ENCODE measurements around the gene BRSK2. TPM values are rescaled to one million over a fixed set of nuclear protein-coding genes. Genes with fewer than 3 reads are reported as not detected.

The BRSK2 gene
- total RNA-seq, 1 donor from 2014 or later = 1.7 TPM

DNA sequence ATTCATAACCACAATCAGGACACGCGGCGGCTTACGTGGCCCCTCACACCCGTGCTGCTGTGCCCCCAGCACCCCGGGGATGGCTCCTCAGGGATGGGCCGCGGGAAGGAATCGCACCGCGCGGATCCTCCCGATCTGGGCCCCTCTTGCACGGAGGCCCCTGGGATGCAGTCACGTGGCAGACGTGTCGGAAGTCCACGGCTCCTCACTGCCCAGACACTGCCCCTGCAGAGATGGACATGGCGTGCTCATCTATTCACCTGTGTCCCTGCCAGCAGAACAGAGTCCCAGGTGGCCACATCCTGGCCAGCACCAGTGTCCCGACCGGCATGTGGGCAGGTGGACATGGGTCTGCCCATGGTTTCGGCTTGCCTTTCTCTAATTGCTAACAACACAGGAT lies 84.1 kb downstream of the BRSK2 start:
- H3K27ac Mint-ChIP-seq (ENCODE audit: unreplicated experiment) = no peak overlapping the region
- H3K4me3 Mint-ChIP-seq (ENCODE audit: unreplicated experiment) = no peak overlapping the region
- no peaks in the 10 kb centered on the region for H3K27me3 Mint-ChIP-seq (ENCODE audit: unreplicated experiment)
- TF ChIP-seq, protein P1, sequence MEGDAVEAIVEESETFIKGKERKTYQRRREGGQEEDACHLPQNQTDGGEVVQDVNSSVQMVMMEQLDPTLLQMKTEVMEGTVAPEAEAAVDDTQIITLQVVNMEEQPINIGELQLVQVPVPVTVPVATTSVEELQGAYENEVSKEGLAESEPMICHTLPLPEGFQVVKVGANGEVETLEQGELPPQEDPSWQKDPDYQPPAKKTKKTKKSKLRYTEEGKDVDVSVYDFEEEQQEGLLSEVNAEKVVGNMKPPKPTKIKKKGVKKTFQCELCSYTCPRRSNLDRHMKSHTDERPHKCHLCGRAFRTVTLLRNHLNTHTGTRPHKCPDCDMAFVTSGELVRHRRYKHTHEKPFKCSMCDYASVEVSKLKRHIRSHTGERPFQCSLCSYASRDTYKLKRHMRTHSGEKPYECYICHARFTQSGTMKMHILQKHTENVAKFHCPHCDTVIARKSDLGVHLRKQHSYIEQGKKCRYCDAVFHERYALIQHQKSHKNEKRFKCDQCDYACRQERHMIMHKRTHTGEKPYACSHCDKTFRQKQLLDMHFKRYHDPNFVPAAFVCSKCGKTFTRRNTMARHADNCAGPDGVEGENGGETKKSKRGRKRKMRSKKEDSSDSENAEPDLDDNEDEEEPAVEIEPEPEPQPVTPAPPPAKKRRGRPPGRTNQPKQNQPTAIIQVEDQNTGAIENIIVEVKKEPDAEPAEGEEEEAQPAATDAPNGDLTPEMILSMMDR (IDR thresholded peaks at IDR 0.05) = no peak
- peaks cover 28% of the 10 kb centered on the region for H3K36me3 Mint-ChIP-seq (ENCODE audit: unreplicated experiment)
- no peaks in the 10 kb centered on the region for H3K9me3 Mint-ChIP-seq (ENCODE audit: unreplicated experiment)
- DNase-seq (ENCODE audit: extremely low spot score, unreplicated experiment) = no peak
- no peaks in the 10 kb centered on the region for H3K4me1 Mint-ChIP-seq (ENCODE audit: unreplicated experiment)

GRCh38 chr11:1475841-1476240 lies 86.1 kb downstream of the BRSK2 start:
- Mint-ChIP-seq H3K9me3 (ENCODE audit: unreplicated experiment) (no peaks in the 10 kb centered on the region), H3K4me3 (ENCODE audit: unreplicated experiment) (no peak overlapping the region), H3K36me3 (ENCODE audit: unreplicated experiment) (peaks cover 37% of the 10 kb centered on the region), H3K4me1 (ENCODE audit: unreplicated experiment) (no peaks in the 10 kb centered on the region), H3K27ac (ENCODE audit: unreplicated experiment) (no peak overlapping the region), H3K27me3 (ENCODE audit: unreplicated experiment) (no peaks in the 10 kb centered on the region)
- DNase-seq (ENCODE audit: extremely low spot score, unreplicated experiment) = no peak
- TF ChIP-seq, protein P1 (IDR thresholded peaks at IDR 0.05) = no peak

DNA sequence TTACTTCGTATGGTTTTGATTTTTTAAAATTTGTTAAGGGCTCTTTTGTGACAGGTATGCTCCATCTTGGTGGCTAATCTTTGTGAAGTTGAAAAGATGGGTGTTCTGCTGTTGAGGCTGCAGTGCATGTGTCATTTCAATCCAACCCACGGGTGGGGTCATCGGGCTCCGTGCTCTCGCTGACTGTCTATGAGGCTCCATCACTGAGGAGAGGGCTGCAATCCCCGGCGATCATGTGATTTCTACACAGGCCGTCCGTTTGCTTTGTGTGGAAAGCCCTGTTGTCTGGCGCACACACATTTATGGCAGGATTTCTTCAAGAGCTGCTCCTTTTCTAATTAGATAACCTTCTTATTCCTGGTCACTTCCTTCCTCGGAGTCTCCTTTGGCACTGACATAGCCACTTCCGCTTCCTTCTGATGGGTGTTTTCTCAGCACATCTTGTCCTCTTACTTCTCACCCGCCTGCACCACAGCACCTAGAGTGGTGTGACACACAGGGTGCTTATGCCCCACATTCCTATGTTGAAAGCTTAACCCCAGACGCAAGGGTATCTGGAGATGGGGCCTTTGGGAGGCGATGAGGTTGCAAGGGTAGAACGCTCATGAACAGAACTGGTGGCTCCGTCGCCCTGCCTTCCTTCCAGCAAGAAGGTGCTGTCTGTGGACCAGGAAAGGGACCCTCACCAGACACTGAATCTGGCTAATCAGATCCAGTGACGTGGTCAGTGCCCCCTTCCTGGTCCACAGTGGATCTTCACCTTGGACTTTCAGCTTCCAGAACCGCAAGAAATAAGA lies 87.4 kb downstream of the BRSK2 start:
- Mint-ChIP-seq H3K27me3 (ENCODE audit: unreplicated experiment) (no peaks in the 10 kb centered on the region), H3K9me3 (ENCODE audit: unreplicated experiment) (no peaks in the 10 kb centered on the region), H3K27ac (ENCODE audit: unreplicated experiment) (no peak overlapping the region), H3K4me1 (ENCODE audit: unreplicated experiment) (peaks cover 4% of the 10 kb centered on the region), H3K36me3 (ENCODE audit: unreplicated experiment) (peaks cover 31% of the 10 kb centered on the region), H3K4me3 (ENCODE audit: unreplicated experiment) (no peak overlapping the region)
- DNase-seq (ENCODE audit: extremely low spot score, unreplicated experiment) = no peak
- TF ChIP-seq, protein P1 (IDR thresholded peaks at IDR 0.05) = no peak

GRCh38 chr11:1478011-1478410 lies 88.3 kb downstream of the BRSK2 start:
- TF ChIP-seq, protein P1 (IDR thresholded peaks at IDR 0.05) = no peak
- peaks cover 31% of the 10 kb centered on the region for H3K36me3 Mint-ChIP-seq (ENCODE audit: unreplicated experiment)

DNA sequence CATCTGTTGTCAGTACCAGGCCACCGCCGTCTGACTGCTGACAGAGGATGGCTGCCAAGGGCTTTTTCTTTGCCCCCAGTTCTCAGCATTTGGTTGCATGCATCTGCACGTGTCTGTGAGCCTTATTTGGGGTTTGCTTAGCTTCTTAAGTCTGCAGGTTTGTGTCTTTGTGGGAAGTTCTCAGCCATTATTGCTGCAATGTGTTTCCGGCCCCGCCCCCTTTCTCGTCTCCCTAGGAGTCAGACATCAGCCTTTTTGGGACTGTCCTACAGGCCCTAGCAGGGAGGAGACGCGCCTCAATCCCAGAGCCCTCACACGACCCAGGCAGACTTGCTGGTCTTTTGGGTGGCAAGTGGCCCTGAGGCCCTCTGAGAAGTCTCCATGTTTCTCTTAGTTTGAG lies 88.8 kb downstream of the BRSK2 start:
- TF ChIP-seq, protein P1 (IDR thresholded peaks at IDR 0.05) = no peak
- no peak for DNase-seq (ENCODE audit: extremely low spot score, unreplicated experiment)
- Mint-ChIP-seq H3K4me1 (ENCODE audit: unreplicated experiment) (peaks cover 4% of the 10 kb centered on the region), H3K4me3 (ENCODE audit: unreplicated experiment) (no peak overlapping the region), H3K9me3 (ENCODE audit: unreplicated experiment) (no peaks in the 10 kb centered on the region), H3K27ac (ENCODE audit: unreplicated experiment) (no peak overlapping the region), H3K36me3 (ENCODE audit: unreplicated experiment) (peaks cover 29% of the 10 kb centered on the region), H3K27me3 (ENCODE audit: unreplicated experiment) (no peaks in the 10 kb centered on the region)

More at GRCh38 chr11:1478011-1478410, 88.3 kb downstream of the BRSK2 start:
- no peaks in the 10 kb centered on the region for H3K9me3 Mint-ChIP-seq (ENCODE audit: unreplicated experiment)
- H3K27me3 Mint-ChIP-seq (ENCODE audit: unreplicated experiment) = no peaks in the 10 kb centered on the region
- H3K27ac Mint-ChIP-seq (ENCODE audit: unreplicated experiment) = no peak overlapping the region
- H3K4me3 Mint-ChIP-seq (ENCODE audit: unreplicated experiment) = no peak overlapping the region
- no peak for DNase-seq (ENCODE audit: extremely low spot score, unreplicated experiment)
- H3K4me1 Mint-ChIP-seq (ENCODE audit: unreplicated experiment) = peaks cover 4% of the 10 kb centered on the region

Data from osteocyte (in vitro differentiated cells).